COLO668 (cell line): ENCODE results near the gene C11orf58.

ENCODE experiments used
- DNase-seq: peaks from one replicate; lab custom pipeline; 2025; ENCODE audit not compliant: unreplicated experiment; lab: John Stamatoyannopoulos, UW

C11orf58 gene

DNA sequence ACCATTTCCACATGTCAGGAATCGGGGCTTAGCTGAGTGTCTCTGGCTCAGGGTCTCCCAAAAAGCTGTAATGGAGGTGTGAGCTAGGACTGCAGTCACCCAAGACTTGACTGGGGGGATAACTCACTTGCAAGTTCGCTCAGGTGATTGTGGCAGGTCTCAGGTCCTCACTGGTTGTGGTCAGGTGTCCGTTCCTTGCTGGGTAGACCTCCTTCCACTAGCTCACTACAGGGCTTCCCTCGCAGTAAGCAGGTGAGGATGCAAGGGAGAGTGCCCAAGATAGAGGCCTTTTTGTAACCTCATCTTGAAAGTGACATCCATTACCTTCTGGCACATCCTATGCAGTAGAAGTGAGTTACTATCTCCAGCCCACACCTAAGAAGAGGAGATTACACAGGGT is 29.5 kb downstream of the C11orf58 start:
- no peak for DNase-seq

DNA sequence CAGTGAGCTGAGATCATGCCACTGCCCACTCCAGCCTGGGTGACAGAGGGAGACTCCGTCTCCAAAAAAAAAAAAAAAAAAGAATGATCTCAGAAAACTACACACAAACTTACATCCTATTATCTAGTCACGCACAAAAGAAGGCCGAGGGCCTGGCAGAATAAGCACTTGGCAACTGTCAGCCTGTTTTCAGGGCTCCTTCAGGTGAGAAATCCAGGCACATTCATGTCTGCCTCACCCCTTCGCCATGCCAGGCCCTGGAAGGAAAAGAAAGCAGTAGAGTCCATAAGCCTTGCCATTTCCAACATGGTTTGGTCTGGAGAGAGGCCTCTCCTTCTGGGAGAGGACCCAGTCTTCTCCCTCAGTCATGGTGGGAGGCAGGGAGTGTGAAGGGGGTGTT is 30.9 kb downstream of the C11orf58 start:
- no peak for DNase-seq

- DNase-seq = no peak
Measured at GRCh38 chr11:16770016-16770415, 31.6 kb downstream of the C11orf58 start.

DNA sequence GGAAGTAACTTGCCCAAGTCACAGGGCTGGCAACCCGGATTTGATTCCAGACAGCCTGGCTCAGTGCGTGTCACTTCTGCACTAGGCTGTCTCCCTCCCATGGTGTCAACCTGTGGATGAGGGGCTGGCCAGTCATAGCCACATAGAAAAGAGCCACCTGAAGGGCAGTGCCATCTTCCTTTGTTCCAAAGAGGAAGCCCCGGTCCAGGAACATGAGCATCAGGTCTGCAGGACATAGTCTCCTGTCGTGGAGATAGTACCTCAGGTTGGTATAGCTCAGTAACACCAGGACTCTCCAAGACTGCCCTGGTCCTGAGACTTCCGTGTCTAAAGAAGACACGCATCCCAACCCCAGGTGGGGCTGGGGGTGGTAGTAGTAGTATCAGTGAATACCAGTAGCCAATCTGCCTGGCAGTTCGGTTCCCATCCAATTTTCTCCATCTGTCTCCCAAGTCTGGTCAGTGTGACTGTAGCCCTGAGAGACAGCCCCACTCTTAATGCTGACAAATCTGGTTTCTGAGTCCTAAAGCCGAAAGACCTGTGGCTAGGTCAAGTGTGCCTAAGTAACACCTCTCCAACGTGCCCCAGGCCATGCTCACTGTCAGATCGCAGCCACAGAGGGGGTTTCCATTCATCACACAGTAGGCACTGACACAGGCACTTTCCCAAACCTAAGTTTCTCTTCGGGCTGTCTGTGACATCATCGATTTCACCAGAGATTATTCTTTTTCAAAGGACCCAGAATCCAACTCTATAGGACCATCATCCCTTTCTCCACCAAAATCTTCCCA is 33.1 kb downstream of the C11orf58 start:
- DNase-seq = no peak

GRCh38 chr11:16772141-16772512 is 33.7 kb downstream of the C11orf58 start:
- DNase-seq = no peak

DNA sequence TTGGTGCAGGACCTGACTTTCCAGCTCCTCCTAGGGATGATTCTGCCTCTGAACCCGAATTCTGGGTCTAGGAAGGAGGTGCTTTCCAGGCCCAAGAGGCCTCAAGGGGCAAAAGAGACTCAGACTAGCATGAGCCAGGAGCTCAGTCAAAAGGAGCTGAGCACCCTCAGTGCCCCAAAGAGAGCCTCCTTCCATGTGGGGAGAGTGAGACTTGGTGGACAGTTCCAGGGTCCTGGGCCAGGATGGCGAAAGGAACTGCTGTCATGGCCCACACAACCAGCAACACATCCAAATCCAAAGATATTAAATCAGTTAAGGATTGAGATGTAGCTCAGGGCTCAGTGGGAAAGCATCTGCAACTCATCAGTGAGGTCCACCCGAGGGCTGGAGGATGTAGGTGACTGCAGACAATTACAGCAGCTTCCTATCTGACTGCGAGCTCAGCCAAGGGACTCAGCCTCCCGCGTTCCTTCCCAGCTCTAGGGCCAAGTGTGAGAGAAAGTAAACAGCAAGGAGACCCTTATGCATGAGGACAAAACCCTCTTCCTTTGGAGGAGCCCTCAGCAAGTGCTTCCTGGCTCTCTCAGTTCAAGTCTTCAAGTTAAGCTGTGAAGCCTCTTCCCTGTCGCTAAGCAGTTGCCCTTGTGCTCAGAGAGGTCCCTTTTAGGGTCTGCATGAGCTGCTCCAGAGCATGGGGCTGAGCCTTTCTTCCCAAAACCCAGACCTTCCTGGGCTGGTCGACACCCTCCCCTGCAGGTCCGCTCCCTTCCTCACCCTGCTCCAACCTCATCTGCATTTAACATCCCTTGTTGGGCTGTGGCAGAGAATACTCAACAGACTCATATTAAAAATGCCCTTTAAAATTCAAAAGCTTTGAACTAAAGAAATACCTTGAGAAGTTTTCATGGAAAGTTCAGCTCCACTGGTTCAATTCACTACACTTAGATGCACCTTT is 35.8 kb downstream of the C11orf58 start:
- no peak for DNase-seq

DNA sequence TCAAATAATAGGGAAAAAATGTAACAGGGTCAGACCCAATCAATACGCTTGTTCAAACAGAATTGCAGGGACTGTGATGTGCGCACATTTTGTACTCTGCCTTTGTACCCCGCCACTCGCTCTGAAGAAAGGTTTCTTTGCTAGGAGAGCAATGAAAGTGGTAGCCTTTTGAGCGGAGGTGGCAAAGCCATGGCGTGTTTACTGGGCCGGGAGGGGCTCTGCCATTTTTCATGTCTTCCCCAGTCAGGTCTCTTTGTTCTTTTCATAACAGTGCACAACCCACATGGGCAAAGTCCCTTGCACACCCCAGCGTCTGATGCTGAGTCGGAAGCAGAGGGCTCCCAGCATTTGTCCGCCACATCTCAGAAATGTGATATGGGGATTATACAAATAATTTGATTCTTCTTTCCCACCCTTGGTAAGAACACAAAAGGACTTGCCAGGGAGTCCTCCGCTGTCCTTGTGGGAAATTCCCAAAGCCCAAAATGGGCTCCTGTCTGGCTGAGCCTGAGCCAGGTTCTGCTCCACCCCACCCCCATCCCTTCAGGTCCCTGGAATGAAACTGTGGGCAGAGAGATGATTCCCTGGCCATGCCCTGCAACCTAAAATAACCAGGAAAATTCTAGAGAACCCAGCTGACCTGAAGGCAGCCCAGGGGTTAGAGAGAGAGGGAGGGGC is 36.6 kb downstream of the C11orf58 start:
- DNase-seq = no peak

- DNase-seq = no peak
Measured at GRCh38 chr11:16775614-16776283, 37.3 kb downstream of the C11orf58 start.

DNA sequence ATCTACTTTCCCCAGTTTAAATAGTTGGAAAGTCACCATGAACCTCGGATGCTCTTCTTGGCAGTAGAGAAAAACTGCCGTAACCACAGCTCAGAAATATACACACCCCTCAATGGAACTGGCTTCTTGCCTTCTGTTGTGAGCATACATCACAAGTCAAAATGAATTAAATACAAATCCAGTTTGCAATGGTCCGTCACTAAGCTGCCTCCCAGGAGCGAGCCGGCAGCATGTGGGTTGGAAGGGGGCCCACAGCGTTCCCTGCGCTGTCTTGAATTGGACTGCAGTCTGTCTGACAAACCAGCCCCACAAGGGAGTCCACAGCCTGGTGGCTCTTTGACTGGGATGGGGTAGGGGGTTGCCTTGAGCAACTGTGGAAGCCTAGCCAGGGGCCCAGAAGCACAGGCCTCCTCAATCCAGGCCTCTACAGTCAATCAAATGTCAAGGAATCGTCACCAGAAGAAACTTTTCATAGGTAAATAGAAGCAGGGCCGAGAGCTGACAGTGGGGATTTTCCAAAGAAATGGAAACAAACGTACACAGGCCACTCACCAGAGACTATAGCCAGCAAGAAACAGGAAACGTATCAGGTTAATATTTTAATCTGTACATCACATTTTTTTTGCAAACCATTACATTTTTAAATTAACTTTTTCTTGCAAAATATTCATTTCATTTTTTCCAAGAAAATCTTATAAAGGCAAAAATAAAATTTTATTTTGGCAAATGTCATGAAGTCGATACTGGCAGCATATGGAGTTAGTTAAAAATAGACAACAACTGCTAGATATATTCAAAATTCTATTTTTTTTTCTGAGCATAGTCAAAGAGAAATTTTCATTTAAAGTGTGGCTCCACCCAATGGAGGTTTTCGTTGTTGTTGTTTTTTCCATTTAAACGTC is 38.5 kb downstream of the C11orf58 start:
- no peak for DNase-seq

GRCh38 chr11:16777613-16777975 is 39.1 kb downstream of the C11orf58 start:
- no peak for DNase-seq

- no peak for DNase-seq
Measured at GRCh38 chr11:16778286-16778685, 39.8 kb downstream of the C11orf58 start.

GRCh38 chr11:16778876-16779275 is 40.4 kb downstream of the C11orf58 start:
- no peak for DNase-seq

DNA sequence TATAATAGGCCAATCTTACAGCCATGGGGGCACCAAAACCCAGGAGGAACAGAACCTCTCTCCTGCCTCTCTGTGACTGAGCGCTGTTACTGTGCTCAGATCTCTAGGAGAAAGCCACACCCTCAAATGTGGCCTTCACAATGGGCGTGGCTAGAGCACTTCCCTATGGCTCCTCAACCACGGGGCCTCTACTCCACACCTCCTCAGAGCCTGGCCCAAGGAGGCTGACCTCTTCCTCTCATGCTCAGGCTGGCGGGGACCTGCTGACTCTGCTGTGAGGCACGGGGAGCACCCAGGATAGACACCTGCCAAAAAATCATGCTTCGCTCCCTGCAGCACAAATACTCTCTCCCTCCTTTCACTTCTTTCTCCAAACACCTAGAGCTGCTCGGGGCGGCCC is 41.0 kb downstream of the C11orf58 start:
- DNase-seq = no peak

DNA sequence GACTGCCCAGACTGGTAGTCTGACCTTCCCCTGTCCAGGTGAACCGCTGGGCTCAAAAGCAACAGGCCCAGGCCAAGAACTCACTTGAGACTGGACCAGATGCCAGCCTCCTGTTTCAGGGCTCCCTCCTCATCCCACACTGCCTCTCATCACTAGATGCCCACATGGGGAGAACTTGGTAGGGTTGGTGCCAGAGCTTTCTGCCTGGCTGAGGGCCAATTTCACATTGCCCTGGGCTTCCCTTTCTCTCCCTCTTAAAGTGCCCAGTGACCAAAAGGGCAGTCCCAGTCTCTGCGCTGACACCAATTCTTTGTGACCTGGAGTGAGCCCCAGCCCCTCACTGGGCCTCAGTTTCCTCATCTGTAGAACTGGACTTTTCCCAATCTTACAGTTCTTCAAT is 41.7 kb downstream of the C11orf58 start:
- no peak for DNase-seq

- no peak for DNase-seq
Measured at GRCh38 chr11:16780698-16781550, 42.5 kb downstream of the C11orf58 start.

- no peak for DNase-seq
Measured at GRCh38 chr11:16781936-16782919, 43.8 kb downstream of the C11orf58 start.

- DNase-seq = no peak
Measured at GRCh38 chr11:16783321-16783801, 44.9 kb downstream of the C11orf58 start.

GRCh38 chr11:16784097-16784496 is 45.6 kb downstream of the C11orf58 start:
- DNase-seq = no peak
